Measurements from ENCODE around the gene MAPKAPK5. TPM values are rescaled to one million over a fixed set of nuclear protein-coding genes. Genes with fewer than 3 reads are reported as not detected.
"Not testable (repeated sequence)": the region's sequence is repeated elsewhere in the genome, so short reads cannot be mapped to it uniquely, and the experiment has no call there.

The MAPKAPK5 gene
- total RNA-seq, 1 experiment from 2014 or later: 78.2 TPM

- TF ChIP-seq CTCF (conservative IDR thresholded peaks at IDR 0.05; ENCODE audit: low read depth, low read length) (no peak), EZH2 (IDR thresholded peaks at IDR 0.05; ENCODE audit: low read length, unreplicated experiment) (no peak), EZH2phosphoT487 (IDR thresholded peaks at IDR 0.05; ENCODE audit: borderline replicate concordance, low read length) (no peak)
- H4K20me1 ChIP-seq (ENCODE audit: low read length): no peaks in the 10 kb centered on the region
- POLR2A ChIA-PET (ENCODE audit: unreplicated experiment): no interaction called here
- CTCF ChIA-PET: no interaction called here
- H3K27me3 ChIP-seq (ENCODE audit: low read length): no peaks in the 10 kb centered on the region
- no peaks in the 10 kb centered on the region for H3K36me3 ChIP-seq (ENCODE audit: low read depth, low read length)
- H3K27ac ChIP-seq (ENCODE audit: low read length): no peak overlapping the region
- H3K4me3 ChIP-seq (ENCODE audit: low read length): no peak overlapping the region
- no peaks in the 10 kb centered on the region for H3K79me2 ChIP-seq (ENCODE audit: low read length)
- H3K9me2 ChIP-seq (replicated peaks; ENCODE audit: low read length): no peaks in the 10 kb centered on the region
- intact Hi-C loops (cut with micrococcal nuclease): no loop called here
- no peaks in the 10 kb centered on the region for H3K9me3 ChIP-seq (ENCODE audit: low read length)
- H3F3A ChIP-seq (ENCODE audit: low read length, unreplicated experiment): no peaks in the 10 kb centered on the region
- no peak overlapping the region for H3K4me2 ChIP-seq (ENCODE audit: low read length)
- no peak overlapping the region for H2AFZ ChIP-seq (ENCODE audit: low read length)
- no peak overlapping the region for H3K9ac ChIP-seq (ENCODE audit: low read length)
- BruUV-seq (replicated peaks): no TSS peak
- ATAC-seq: no peak
- peaks cover 2% of the 10 kb centered on the region; the same call in 1 of the 2 replicates for H3K4me1 ChIP-seq (ENCODE audit: insufficient read depth, low read length)
- DNase-seq: no peak
These were observed 95.4 kb downstream of the MAPKAPK5 start for GRCh38 chr12:111937429-111937828.

GRCh38 chr12:111942557-111942956 is 100.5 kb downstream of the MAPKAPK5 start:
- no peak overlapping the region for H3K4me3 ChIP-seq (ENCODE audit: low read length)
- peak overlapping the region; percentile 11; the same call in 1 of the 2 replicates for H2AFZ ChIP-seq (ENCODE audit: low read length)
- H3K9me3 ChIP-seq (ENCODE audit: low read length): no peaks in the 10 kb centered on the region
- TF ChIP-seq EZH2phosphoT487 (IDR thresholded peaks at IDR 0.05; ENCODE audit: borderline replicate concordance, low read length) (no peak), EZH2 (IDR thresholded peaks at IDR 0.05; ENCODE audit: low read length, unreplicated experiment) (no peak), CTCF (conservative IDR thresholded peaks at IDR 0.05; ENCODE audit: low read depth, low read length) (no peak)
- no TSS peak for BruUV-seq (replicated peaks)
- peak; percentile 88 for ATAC-seq
- H3K4me2 ChIP-seq (ENCODE audit: low read length): no peak overlapping the region
- H3K27ac ChIP-seq (ENCODE audit: low read length): no peak overlapping the region
- H4K20me1 ChIP-seq (ENCODE audit: low read length): no peaks in the 10 kb centered on the region
- peak; percentile 94 for DNase-seq
- ChIA-PET POLR2A (ENCODE audit: unreplicated experiment) (no interaction called here), CTCF (no interaction called here)
- intact Hi-C loops (cut with micrococcal nuclease): loop anchor here (2.0 kb wide), 1 partner anchor 118 kb away; no protein-coding TSS in a partner anchor
- H3K4me1 ChIP-seq (ENCODE audit: insufficient read depth, low read length): peaks cover 9% of the 10 kb centered on the region; the same call in 1 of the 2 replicates
- H3K79me2 ChIP-seq (ENCODE audit: low read length): no peaks in the 10 kb centered on the region
- H3K9me2 ChIP-seq (replicated peaks; ENCODE audit: low read length): no peaks in the 10 kb centered on the region
- no peaks in the 10 kb centered on the region for H3K27me3 ChIP-seq (ENCODE audit: low read length)
- H3K36me3 ChIP-seq (ENCODE audit: low read depth, low read length): no peaks in the 10 kb centered on the region
- no peak overlapping the region for H3K9ac ChIP-seq (ENCODE audit: low read length)
- no peaks in the 10 kb centered on the region for H3F3A ChIP-seq (ENCODE audit: low read length, unreplicated experiment)

GRCh38 chr12:111943929-111944328 is 101.9 kb downstream of the MAPKAPK5 start:
- Histone ChIP-seq H3K4me3 (ENCODE audit: low read length) (no peak overlapping the region), H4K20me1 (ENCODE audit: low read length) (no peaks in the 10 kb centered on the region), H3K9me2 (replicated peaks; ENCODE audit: low read length) (no peaks in the 10 kb centered on the region), H3F3A (ENCODE audit: low read length, unreplicated experiment) (no peaks in the 10 kb centered on the region), H3K36me3 (ENCODE audit: low read depth, low read length) (no peaks in the 10 kb centered on the region), H3K27me3 (ENCODE audit: low read length) (no peaks in the 10 kb centered on the region), H3K27ac (ENCODE audit: low read length) (no peak overlapping the region), H3K9ac (ENCODE audit: low read length) (no peak overlapping the region), H3K4me1 (ENCODE audit: insufficient read depth, low read length) (peaks cover 9% of the 10 kb centered on the region; the same call in 1 of the 2 replicates), H3K9me3 (ENCODE audit: low read length) (no peaks in the 10 kb centered on the region), H3K4me2 (ENCODE audit: low read length) (no peak overlapping the region), H3K79me2 (ENCODE audit: low read length) (no peaks in the 10 kb centered on the region), H2AFZ (ENCODE audit: low read length) (no peak overlapping the region)
- intact Hi-C loops (cut with micrococcal nuclease): loop anchor here (1.0 to 2.0 kb wide), 2 partner anchors 40 to 119 kb away; no protein-coding TSS in a partner anchor
- POLR2A ChIA-PET (ENCODE audit: unreplicated experiment): no interaction called here
- ATAC-seq (no peak), DNase-seq (no peak)
- CTCF ChIA-PET: interaction anchor here (1.0 kb wide), 1 partner anchor 69 kb away, joined by 3 read pairs; the partner anchor contains the start of gene TMEM116
- TF ChIP-seq EZH2phosphoT487 (IDR thresholded peaks at IDR 0.05; ENCODE audit: borderline replicate concordance, low read length) (no peak), EZH2 (IDR thresholded peaks at IDR 0.05; ENCODE audit: low read length, unreplicated experiment) (no peak)
- no TSS peak for BruUV-seq (replicated peaks)

GRCh38 chr12:111950961-111951676 is 109.1 kb downstream of the MAPKAPK5 start:
- H3K27me3 ChIP-seq (ENCODE audit: low read length); intact Hi-C loops (cut with micrococcal nuclease); DNase-seq; CTCF ChIA-PET; H3K9ac ChIP-seq (ENCODE audit: low read length); POLR2A ChIA-PET (ENCODE audit: unreplicated experiment); H3K4me3 ChIP-seq (ENCODE audit: low read length); H3K4me2 ChIP-seq (ENCODE audit: low read length); ATAC-seq; H3K79me2 ChIP-seq (ENCODE audit: low read length); H2AFZ ChIP-seq (ENCODE audit: low read length); H3K36me3 ChIP-seq (ENCODE audit: low read depth, low read length); H4K20me1 ChIP-seq (ENCODE audit: low read length); H3K9me3 ChIP-seq (ENCODE audit: low read length); H3K9me2 ChIP-seq (replicated peaks; ENCODE audit: low read length); H3F3A ChIP-seq (ENCODE audit: low read length, unreplicated experiment); H3K27ac ChIP-seq (ENCODE audit: low read length); BruUV-seq (replicated peaks): not testable (repeated sequence)
- H3K4me1 ChIP-seq (ENCODE audit: insufficient read depth, low read length): peaks cover 15% of the 10 kb centered on the region
